Panc1 (cell line): ENCODE data around the gene WHRN. TPM values are rescaled to one million over a fixed set of nuclear protein-coding genes. Genes with fewer than 3 reads are reported as not detected.

Experiments
- ATAC-seq: fragments of 200-7000 bp; cut with Tn5 transposase; 2 replicates; pipeline ENCODE4 v1.9.1; 2020; ENCODE audit warnings: mild to moderate bottlenecking, moderate library complexity
- BruUV-seq: library from RNA; stranded (reverse); fragments of 400-500 nt; replicated peaks from 2 replicates; lab custom pipeline; 2021; lab: Mats Ljungman, UMichigan
- CTCF ChIA-PET: fragments of 300-600 bp; sonication (Branson Sonifier 250); formaldehyde crosslinking; loops from one replicate; lab custom pipeline; 2022; ENCODE audit warnings: antibody characterized with exemption; lab: Charles Lee
- POLR2A ChIA-PET: fragments of 300-600 bp; sonication (Branson Sonifier 250); formaldehyde crosslinking; loops from one replicate; lab custom pipeline; 2022; ENCODE audit warnings: antibody characterized with exemption; lab: Charles Lee
- DNase-seq: peaks from one replicate; pipeline ENCODE4 v3.0.0-alpha.2; 2010; ENCODE audit warnings: low read depth, low spot score
- H3K27ac ChIP-seq: 2 replicates; pipeline ENCODE4 v1.5.1; 2011; ENCODE audit warnings: mild to moderate bottlenecking, low read length, inconsistent platforms
- H3K27me3 ChIP-seq: fragments of 200-500 bp; sonication (Bioruptor generic); 2 replicates; pipeline ENCODE4 v1.6.0; 2014; ENCODE audit warnings: low read length, inconsistent platforms; ENCODE audit not compliant: control insufficient read depth, insufficient read depth
- H3K36me3 ChIP-seq: fragments of 200-500 bp; sonication (Bioruptor generic); 2 replicates; pipeline ENCODE4 v1.5.1; 2014; ENCODE audit warnings: inconsistent platforms, mild to moderate bottlenecking, low read length, moderate library complexity; ENCODE audit not compliant: control insufficient read depth, insufficient read depth
- H3K4me1 ChIP-seq: 2 replicates; pipeline ENCODE4 v1.5.1; 2011; ENCODE audit warnings: inconsistent platforms, mild to moderate bottlenecking, low read length, moderate library complexity; ENCODE audit not compliant: control insufficient read depth, insufficient read depth
- H3K4me3 ChIP-seq, 2 experiments: 2 replicates each; pipeline ENCODE4 v1.5.1; 2011 to 2012; ENCODE audit warnings: low read depth in 2 of 2, low read length in 2 of 2, mild to moderate bottlenecking in 2 of 2, inconsistent platforms in 1 of 2, moderate library complexity in 1 of 2
- H3K9me3 ChIP-seq: fragments of 200-500 bp; sonication (Bioruptor generic); 2 replicates; pipeline ENCODE4 v1.5.1; 2014; ENCODE audit warnings: low read depth, mild to moderate bottlenecking, inconsistent platforms, low read length, moderate library complexity; ENCODE audit not compliant: control insufficient read depth, insufficient read depth
- CTCF ChIP-seq: fragments of 450-650 bp; IDR thresholded peaks from 2 replicates; pipeline ENCODE4 v1.5.1; 2017; ENCODE audit warnings: mild to moderate bottlenecking
- POLR2AphosphoS5 ChIP-seq: IDR thresholded peaks from 2 replicates; pipeline ENCODE4 v1.6.1; 2012; ENCODE audit warnings: mild to moderate bottlenecking, low read depth, low read length, moderate library complexity
- SIN3A ChIP-seq: IDR thresholded peaks from 2 replicates; pipeline ENCODE4 v1.6.1; 2012; ENCODE audit warnings: low read depth, mild to moderate bottlenecking, low read length, moderate library complexity, borderline replicate concordance; ENCODE audit not compliant: insufficient read depth
- TCF7L2 ChIP-seq: IDR thresholded peaks from 2 replicates; pipeline ENCODE4 v1.6.1; 2011; ENCODE audit warnings: mild to moderate bottlenecking, low read depth, low read length, inconsistent platforms
- in situ Hi-C: cut with HindIII; loops from 2 replicates; pipeline ENCODE4 v1.10.0; 2016; ENCODE audit warnings: low sequenced_read_pairs, low pct_unique_long_range_greater_than_20kb
- intact Hi-C: fragments of 100-400 bp; cut with micrococcal nuclease; formaldehyde crosslinking; loops from one replicate; pipeline ENCODE4 v1.10.0; 2022; ENCODE audit not compliant: unreplicated experiment
- total RNA-seq: library from RNA; stranded (reverse); gene quantifications from one replicate; pipeline ENCODE4 v1.2.1, GENCODE V29; 2021; ENCODE audit not compliant: unreplicated experiment
- TF ChIP-seq, protein P1 (sequence below), 2 experiments: IDR thresholded peaks; 2 replicates each; pipeline ENCODE4 v1.6.1; 2011 to 2012; ENCODE audit warnings: low read depth in 2 of 2, control low read depth in 1 of 2, low read length in 1 of 2, mild to moderate bottlenecking in 1 of 2, moderate library complexity in 1 of 2; ENCODE audit not compliant: insufficient read depth in 1 of 2

Gene WHRN
- total RNA-seq, 1 experiment from 2014 or later: 18.0 TPM

DNA sequence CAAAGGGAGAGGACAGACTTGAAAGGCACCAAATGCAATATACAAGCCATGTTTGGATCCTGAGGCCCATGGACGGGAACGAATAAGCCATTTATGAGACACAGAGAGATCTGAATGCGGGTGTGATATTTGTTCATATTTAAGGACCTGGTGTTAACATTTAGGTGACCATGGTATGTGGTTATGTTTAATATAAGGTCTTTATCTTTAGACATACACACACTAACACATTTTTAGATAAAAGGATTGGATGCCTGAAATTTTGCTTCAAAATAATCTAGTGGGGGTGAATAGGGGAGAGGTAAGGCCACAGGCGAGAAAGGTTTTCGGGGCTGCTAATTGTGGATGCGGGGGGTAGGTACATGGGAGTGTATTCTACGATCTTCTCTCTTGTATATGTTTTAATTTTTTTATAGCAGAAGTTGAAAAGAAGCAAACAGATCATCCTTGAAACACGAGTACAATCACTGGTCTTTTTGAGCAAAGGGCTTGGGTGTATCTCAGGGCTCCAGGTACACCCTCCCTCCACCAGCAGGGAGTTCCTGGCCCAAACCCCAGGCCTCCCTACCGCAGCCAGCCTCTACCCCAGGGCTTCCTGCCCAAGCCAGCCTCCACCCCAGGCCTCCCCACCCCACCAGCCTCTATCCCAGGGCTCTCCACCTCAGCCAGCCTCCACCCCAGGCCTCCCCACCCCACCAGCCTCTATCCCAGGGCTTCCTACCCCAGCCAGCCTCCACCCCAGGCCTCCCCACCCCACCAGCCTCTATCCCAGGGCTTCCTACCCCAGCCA, 129.7 kb downstream of the WHRN start:
- ChIA-PET POLR2A (no interaction called here), CTCF (no interaction called here)
- ATAC-seq (no peak), DNase-seq (no peak)
- intact Hi-C loops: no loop called here
- H3K27me3 ChIP-seq: no peaks in the 10 kb centered on the region
- H3K4me1 ChIP-seq: no peaks in the 10 kb centered on the region
- no peak overlapping the region for H3K4me3 ChIP-seq
- TF ChIP-seq SIN3A: no peak
- TF ChIP-seq TCF7L2: no peak
- no peak for TF ChIP-seq CTCF
- no TSS peak for BruUV-seq
- no peaks in the 10 kb centered on the region for H3K36me3 ChIP-seq
- in situ Hi-C loops: no loop called here
- H3K27ac ChIP-seq: no peak overlapping the region
- H3K9me3 ChIP-seq: no peaks in the 10 kb centered on the region

GRCh38 chr9:114374936-114375335, 130.3 kb downstream of the WHRN start:
- BruUV-seq: no TSS peak
- DNase-seq (no peak), ATAC-seq (no peak)
- Histone ChIP-seq H3K36me3 (no peaks in the 10 kb centered on the region), H3K4me3 (no peak overlapping the region), H3K4me1 (no peaks in the 10 kb centered on the region), H3K9me3 (no peaks in the 10 kb centered on the region), H3K27me3 (no peaks in the 10 kb centered on the region), H3K27ac (no peak overlapping the region)
- intact Hi-C loops: no loop called here
- ChIA-PET POLR2A (no interaction called here), CTCF (no interaction called here)
- in situ Hi-C loops: no loop called here
- TF ChIP-seq SIN3A: no peak
- no peak for TF ChIP-seq CTCF
- TF ChIP-seq TCF7L2: no peak
- TF ChIP-seq POLR2AphosphoS5: no peak
- TF ChIP-seq, protein P1, sequence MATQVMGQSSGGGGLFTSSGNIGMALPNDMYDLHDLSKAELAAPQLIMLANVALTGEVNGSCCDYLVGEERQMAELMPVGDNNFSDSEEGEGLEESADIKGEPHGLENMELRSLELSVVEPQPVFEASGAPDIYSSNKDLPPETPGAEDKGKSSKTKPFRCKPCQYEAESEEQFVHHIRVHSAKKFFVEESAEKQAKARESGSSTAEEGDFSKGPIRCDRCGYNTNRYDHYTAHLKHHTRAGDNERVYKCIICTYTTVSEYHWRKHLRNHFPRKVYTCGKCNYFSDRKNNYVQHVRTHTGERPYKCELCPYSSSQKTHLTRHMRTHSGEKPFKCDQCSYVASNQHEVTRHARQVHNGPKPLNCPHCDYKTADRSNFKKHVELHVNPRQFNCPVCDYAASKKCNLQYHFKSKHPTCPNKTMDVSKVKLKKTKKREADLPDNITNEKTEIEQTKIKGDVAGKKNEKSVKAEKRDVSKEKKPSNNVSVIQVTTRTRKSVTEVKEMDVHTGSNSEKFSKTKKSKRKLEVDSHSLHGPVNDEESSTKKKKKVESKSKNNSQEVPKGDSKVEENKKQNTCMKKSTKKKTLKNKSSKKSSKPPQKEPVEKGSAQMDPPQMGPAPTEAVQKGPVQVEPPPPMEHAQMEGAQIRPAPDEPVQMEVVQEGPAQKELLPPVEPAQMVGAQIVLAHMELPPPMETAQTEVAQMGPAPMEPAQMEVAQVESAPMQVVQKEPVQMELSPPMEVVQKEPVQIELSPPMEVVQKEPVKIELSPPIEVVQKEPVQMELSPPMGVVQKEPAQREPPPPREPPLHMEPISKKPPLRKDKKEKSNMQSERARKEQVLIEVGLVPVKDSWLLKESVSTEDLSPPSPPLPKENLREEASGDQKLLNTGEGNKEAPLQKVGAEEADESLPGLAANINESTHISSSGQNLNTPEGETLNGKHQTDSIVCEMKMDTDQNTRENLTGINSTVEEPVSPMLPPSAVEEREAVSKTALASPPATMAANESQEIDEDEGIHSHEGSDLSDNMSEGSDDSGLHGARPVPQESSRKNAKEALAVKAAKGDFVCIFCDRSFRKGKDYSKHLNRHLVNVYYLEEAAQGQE (IDR thresholded peaks at IDR 0.05; ENCODE audit: insufficient read depth in 1 of 2, low read depth in 2 of 2, low read length in 1 of 2): no peak
